Neuronal stem cell (in vitro differentiated cells): ENCODE measurements around the gene NLGN1.

Experiments used
- DNase-seq: peaks from one replicate; pipeline ENCODE4 v3.0.0-alpha.2; 2013; ENCODE audit warnings: low spot score
- H2AFZ ChIP-seq: one replicate; pipeline ENCODE4 v1.6.1; 2013; ENCODE audit warnings: mild to moderate bottlenecking, low read length, inconsistent platforms
- H2AK5ac ChIP-seq: 2 replicates; pipeline ENCODE4 v1.6.1; 2013; ENCODE audit warnings: low read depth, mild to moderate bottlenecking, inconsistent platforms, low read length, moderate library complexity, mixed read lengths
- H2BK120ac ChIP-seq: 2 replicates; pipeline ENCODE4 v1.6.1; 2013; ENCODE audit warnings: low read depth, mild to moderate bottlenecking, inconsistent platforms, low read length, moderate library complexity, mixed read lengths
- H2BK12ac ChIP-seq: one replicate; pipeline ENCODE4 v1.6.1; 2013; ENCODE audit warnings: low read length, inconsistent platforms
- H2BK15ac ChIP-seq: 2 replicates; pipeline ENCODE4 v1.6.1; 2013; ENCODE audit warnings: mild to moderate bottlenecking, low read length, inconsistent platforms, mixed read lengths
- H2BK5ac ChIP-seq: one replicate; pipeline ENCODE4 v1.6.1; 2013; ENCODE audit warnings: inconsistent platforms, mild to moderate bottlenecking, low read length, moderate library complexity
- H3K14ac ChIP-seq: one replicate; pipeline ENCODE4 v1.6.1; 2013; ENCODE audit warnings: low read length, inconsistent platforms
- H3K18ac ChIP-seq: 2 replicates; pipeline ENCODE4 v1.6.1; 2013; ENCODE audit warnings: low read length, inconsistent platforms
- H3K23ac ChIP-seq: 2 replicates; pipeline ENCODE4 v1.6.1; 2013; ENCODE audit warnings: low read depth, mild to moderate bottlenecking, mixed read lengths, low read length, inconsistent platforms; ENCODE audit not compliant: poor library complexity
- H3K27ac ChIP-seq: replicated peaks from 3 replicates; pipeline ENCODE4 v1.5.1; 2013; ENCODE audit warnings: low read length, inconsistent platforms
- H3K27me3 ChIP-seq, 3 experiments: 2 replicates each; pipeline ENCODE4 v1.6.1; 2013; ENCODE audit warnings: low read length in 3 of 3, mild to moderate bottlenecking in 2 of 3, inconsistent platforms in 1 of 3, low read depth in 1 of 3, mixed read lengths in 1 of 3, moderate library complexity in 1 of 3; ENCODE audit not compliant: control insufficient read depth in 3 of 3, insufficient read depth in 3 of 3
- H3K36me3 ChIP-seq, 2 donors: replicated peaks in 1 of 2; 2 replicates each; pipeline ENCODE4 v1.6.1; 2013; ENCODE audit warnings: low read length in 2 of 2; ENCODE audit not compliant: control insufficient read depth in 2 of 2, insufficient read depth in 2 of 2
- H3K4ac ChIP-seq: 2 replicates; pipeline ENCODE4 v1.6.1; 2013; ENCODE audit warnings: inconsistent platforms, mild to moderate bottlenecking, low read length, moderate library complexity
- H3K4me1 ChIP-seq, 2 donors: 1 replicate in 1 of 2; 2 replicates in 1 of 2; pipeline ENCODE4 v1.6.1; 2013; ENCODE audit warnings: low read length in 2 of 2, low read depth in 1 of 2; ENCODE audit not compliant: control insufficient read depth in 2 of 2, insufficient read depth in 1 of 2
- H3K4me2 ChIP-seq: one replicate; pipeline ENCODE4 v1.6.1; 2013; ENCODE audit warnings: mild to moderate bottlenecking, low read length, inconsistent platforms; ENCODE audit not compliant: insufficient read depth, poor library complexity, severe bottlenecking
- H3K4me3 ChIP-seq, 2 donors: 2 replicates each; pipeline ENCODE4 v1.5.1; 2013; ENCODE audit warnings: low read length in 2 of 2, mild to moderate bottlenecking in 2 of 2, inconsistent platforms in 1 of 2, moderate library complexity in 1 of 2
- H3K79me1 ChIP-seq: one replicate; pipeline ENCODE4 v1.6.1; 2013; ENCODE audit warnings: low read depth, mild to moderate bottlenecking, inconsistent platforms, low read length, moderate library complexity
- H3K9ac ChIP-seq: one replicate; pipeline ENCODE4 v1.6.1; 2013; ENCODE audit warnings: mild to moderate bottlenecking, low read depth, low read length, inconsistent platforms; ENCODE audit not compliant: poor library complexity
- H3K9me3 ChIP-seq, 2 donors: replicated peaks in 1 of 2; 2 replicates each; pipeline versions ENCODE3 to v1.6.1; 2013; ENCODE audit warnings: low read length in 2 of 2, mild to moderate bottlenecking in 2 of 2, inconsistent platforms in 1 of 2, low read depth in 1 of 2, mixed read lengths in 1 of 2, moderate library complexity in 1 of 2; ENCODE audit not compliant: control insufficient read depth in 2 of 2, insufficient read depth in 1 of 2
- H4K8ac ChIP-seq: one replicate; pipeline ENCODE4 v1.6.1; 2013; ENCODE audit warnings: low read depth, mild to moderate bottlenecking, inconsistent platforms, low read length, moderate library complexity
- H4K91ac ChIP-seq: one replicate; pipeline ENCODE4 v1.6.1; 2013; ENCODE audit warnings: low read length, low read depth, mild to moderate bottlenecking, inconsistent platforms; ENCODE audit not compliant: poor library complexity
- WGBS, 2 donors: extraction: QIAGEN DNeasy Blood & Tissue Kit; methylation state at CpG; one replicate each; pipeline ENCODE4 v1.1.7; 2013; ENCODE audit warnings: missing lambda C conversion rate in 2 of 2, mixed read lengths in 1 of 2; ENCODE audit not compliant: insufficient read length in 2 of 2, insufficient replicate concordance in 1 of 2; ENCODE audit errors: extremely low coverage in 2 of 2; 5-methylcytosine and 5-hydroxymethylcytosine counted together

Gene NLGN1

DNA sequence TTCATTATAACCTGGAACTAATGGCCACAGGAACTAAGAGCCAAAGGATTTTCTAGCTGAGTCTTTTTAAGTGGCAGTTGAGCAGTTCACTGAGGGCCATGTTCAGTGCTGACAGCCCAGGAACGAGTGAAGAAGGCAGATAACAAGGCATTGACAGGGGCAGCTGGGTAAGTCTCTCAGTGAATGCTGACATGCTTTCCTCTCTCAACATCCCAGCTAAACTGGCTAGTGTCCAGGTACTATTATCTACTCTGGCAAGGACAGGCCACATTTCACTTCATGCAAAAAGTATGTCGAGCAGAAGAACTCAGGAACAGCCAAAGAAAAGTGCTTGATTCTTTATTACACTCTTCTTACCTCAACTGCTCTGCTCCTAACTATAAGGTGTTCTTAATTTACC is 515.9 kb downstream of the NLGN1 start:
- Histone ChIP-seq H3K4me2 (no peak overlapping the region), H4K91ac (no peak overlapping the region), H3K14ac (no peak overlapping the region), H4K8ac (no peak overlapping the region), H2BK120ac (no peak overlapping the region), H3K27me3 (no peaks in the 10 kb centered on the region), H2AFZ (peak overlapping the region; percentile 0), H3K27ac (no peak overlapping the region), H2BK5ac (no peak overlapping the region), H3K9ac (no peak overlapping the region), H3K9me3 (no peaks in the 10 kb centered on the region), H3K79me1 (no peaks in the 10 kb centered on the region), H3K4ac (no peak overlapping the region), H3K23ac (no peak overlapping the region), H2BK12ac (no peak overlapping the region), H3K4me3 (no peak overlapping the region), H2BK15ac (no peak overlapping the region), H3K18ac (no peak overlapping the region), H3K36me3 (no peaks in the 10 kb centered on the region), H3K4me1 (peaks cover 14 to 43% of the 10 kb centered on the region in 2 donors), H2AK5ac (no peak overlapping the region)
- no peak for DNase-seq
- WGBS, 2 donors, result no CpG with 5 or more reads among the region's 2 CpGs

GRCh38 chr3:173913974-173914421 is 516.5 kb downstream of the NLGN1 start:
- no peak overlapping the region for H3K9ac ChIP-seq
- no peak overlapping the region for H4K8ac ChIP-seq
- WGBS, 2 donors, result no CpG with 5 or more reads among the region's 1 CpG
- H2BK120ac ChIP-seq, result no peak overlapping the region
- no peak overlapping the region for H3K23ac ChIP-seq
- no peak overlapping the region for H2BK5ac ChIP-seq
- no peak overlapping the region for H2BK12ac ChIP-seq
- H3K4me1 ChIP-seq, result peaks cover 14 to 43% of the 10 kb centered on the region in 2 donors
- H3K79me1 ChIP-seq, result no peaks in the 10 kb centered on the region
- no peaks in the 10 kb centered on the region for H3K9me3 ChIP-seq
- no peaks in the 10 kb centered on the region for H3K27me3 ChIP-seq
- DNase-seq, result no peak
- peak overlapping the region; percentile 15 for H2AFZ ChIP-seq
- H3K18ac ChIP-seq, result no peak overlapping the region
- no peak overlapping the region for H2AK5ac ChIP-seq
- H4K91ac ChIP-seq, result no peak overlapping the region
- no peak overlapping the region for H3K4me2 ChIP-seq
- peak overlapping the region in 1 of 2 donors; percentile 28 for H3K4me3 ChIP-seq
- no peaks in the 10 kb centered on the region for H3K36me3 ChIP-seq
- no peak overlapping the region for H2BK15ac ChIP-seq
- no peak overlapping the region for H3K14ac ChIP-seq
- H3K27ac ChIP-seq, result no peak overlapping the region
- no peak overlapping the region for H3K4ac ChIP-seq

DNA sequence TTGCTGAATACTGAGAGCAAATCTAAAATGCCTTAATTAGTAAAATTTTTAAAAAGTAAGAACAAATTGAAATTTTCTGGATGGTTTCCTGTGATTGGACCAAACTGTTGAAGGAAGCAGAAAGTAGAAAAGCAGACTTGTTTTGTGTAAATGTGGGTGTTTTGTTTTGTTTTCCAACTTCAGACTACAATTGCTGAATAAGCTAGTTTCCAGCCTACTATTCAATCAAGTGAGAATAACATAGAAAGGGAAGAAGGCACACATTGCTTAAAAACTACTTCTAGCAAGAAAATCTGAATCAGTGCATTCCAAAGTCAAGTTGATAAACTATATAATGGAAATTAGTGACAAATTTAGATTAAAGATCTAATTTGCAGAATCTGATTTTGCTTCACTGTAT is 519.3 kb downstream of the NLGN1 start:
- Histone ChIP-seq H3K9ac (no peak overlapping the region), H3K4me2 (no peak overlapping the region), H3K4me3 (no peak overlapping the region), H2BK15ac (no peak overlapping the region), H3K4ac (no peak overlapping the region), H3K27me3 (no peaks in the 10 kb centered on the region), H3K14ac (no peak overlapping the region), H2AK5ac (no peak overlapping the region), H2AFZ (no peak overlapping the region), H3K4me1 (peaks cover 16 to 38% of the 10 kb centered on the region in 2 donors), H2BK12ac (no peak overlapping the region), H3K9me3 (peaks cover 0 to 3% of the 10 kb centered on the region in 2 donors), H3K18ac (no peak overlapping the region), H3K79me1 (no peaks in the 10 kb centered on the region), H3K27ac (no peak overlapping the region), H3K36me3 (no peaks in the 10 kb centered on the region), H2BK5ac (no peak overlapping the region), H4K8ac (no peak overlapping the region), H3K23ac (no peak overlapping the region), H2BK120ac (no peak overlapping the region), H4K91ac (no peak overlapping the region)
- no peak for DNase-seq

- no peak for DNase-seq
- H2BK120ac ChIP-seq, result no peak overlapping the region
- H3K79me1 ChIP-seq, result no peaks in the 10 kb centered on the region
- no peak overlapping the region for H2AK5ac ChIP-seq
- H3K4me1 ChIP-seq, result peaks cover 5 to 10% of the 10 kb centered on the region in 2 donors
- H4K8ac ChIP-seq, result no peak overlapping the region
- H3K4me2 ChIP-seq, result no peak overlapping the region
- no peak overlapping the region for H3K18ac ChIP-seq
- H3K4ac ChIP-seq, result no peak overlapping the region
- no peaks in the 10 kb centered on the region for H3K36me3 ChIP-seq
- peaks cover 0 to 3% of the 10 kb centered on the region in 2 donors for H3K9me3 ChIP-seq
- no peak overlapping the region for H2BK12ac ChIP-seq
- no peak overlapping the region for H3K4me3 ChIP-seq
- H2BK15ac ChIP-seq, result no peak overlapping the region
- H2AFZ ChIP-seq, result no peak overlapping the region
- no peak overlapping the region for H3K23ac ChIP-seq
- no CpG with 5 or more reads among the region's 1 CpG for WGBS, 2 donors
- H3K27ac ChIP-seq, result no peak overlapping the region
- H3K9ac ChIP-seq, result no peak overlapping the region
- H3K14ac ChIP-seq, result no peak overlapping the region
- H2BK5ac ChIP-seq, result no peak overlapping the region
- no peaks in the 10 kb centered on the region for H3K27me3 ChIP-seq
- no peak overlapping the region for H4K91ac ChIP-seq
Observed at GRCh38 chr3:173920386-173920785, 522.8 kb downstream of the NLGN1 start.
